ENCODE data around the gene KRT34.

Gene KRT34

GRCh38 chr17:41421116-41421515 is 39.0 kb upstream of the KRT34 start:
- no peak overlapping the region for H3K4me3 ChIP-seq (ENCODE audit: low read depth, low read length)
- no peak for TF ChIP-seq CTCF (IDR thresholded peaks at IDR 0.05; ENCODE audit: low read depth, low read length)
- TF ChIP-seq POLR2A (IDR thresholded peaks at IDR 0.05; ENCODE audit: extremely low read depth, insufficient read length), result no peak
- no peak for TF ChIP-seq MYC (IDR thresholded peaks at IDR 0.05; ENCODE audit: low read depth, low read length)
- no peak for TF ChIP-seq MAX (IDR thresholded peaks at IDR 0.05; ENCODE audit: low read depth, low read length)
- no peak for DNase-seq (ENCODE audit: low read depth)

- H3K4me3 ChIP-seq (ENCODE audit: low read depth, low read length), result no peak overlapping the region
- no peak for TF ChIP-seq POLR2A (IDR thresholded peaks at IDR 0.05; ENCODE audit: extremely low read depth, insufficient read length)
- TF ChIP-seq MYC (IDR thresholded peaks at IDR 0.05; ENCODE audit: low read depth, low read length), result no peak
- TF ChIP-seq MAX (IDR thresholded peaks at IDR 0.05; ENCODE audit: low read depth, low read length), result no peak
- TF ChIP-seq CTCF (IDR thresholded peaks at IDR 0.05; ENCODE audit: low read depth, low read length), result no peak
- DNase-seq (ENCODE audit: low read depth), result no peak
Observed at GRCh38 chr17:41420134-41420533, 38.0 kb upstream of the KRT34 start.

GRCh38 chr17:41419716-41420115 is 37.6 kb upstream of the KRT34 start:
- TF ChIP-seq MYC (IDR thresholded peaks at IDR 0.05; ENCODE audit: low read depth, low read length), result no peak
- DNase-seq (ENCODE audit: low read depth), result no peak
- no peak overlapping the region for H3K4me3 ChIP-seq (ENCODE audit: low read depth, low read length)

GRCh38 chr17:41418116-41418860 is 36.2 kb upstream of the KRT34 start:
- no peak overlapping the region for H3K4me3 ChIP-seq (ENCODE audit: low read depth, low read length)
- TF ChIP-seq CTCF (IDR thresholded peaks at IDR 0.05; ENCODE audit: low read depth, low read length) (no peak), POLR2A (IDR thresholded peaks at IDR 0.05; ENCODE audit: extremely low read depth, insufficient read length) (no peak)
- DNase-seq (ENCODE audit: low read depth), result no peak

- H3K4me3 ChIP-seq (ENCODE audit: low read depth, low read length), result no peak overlapping the region
- peak; percentile 7 for DNase-seq (ENCODE audit: low read depth)
- TF ChIP-seq POLR2A (IDR thresholded peaks at IDR 0.05; ENCODE audit: extremely low read depth, insufficient read length), result no peak
- peak; percentile 54 for TF ChIP-seq CTCF (IDR thresholded peaks at IDR 0.05; ENCODE audit: low read depth, low read length)
Observed at GRCh38 chr17:41417576-41418015, 35.5 kb upstream of the KRT34 start.

GRCh38 chr17:41417127-41417526 is 35.0 kb upstream of the KRT34 start:
- TF ChIP-seq MAX (IDR thresholded peaks at IDR 0.05; ENCODE audit: low read depth, low read length) (no peak), MYC (IDR thresholded peaks at IDR 0.05; ENCODE audit: low read depth, low read length) (no peak), CTCF (IDR thresholded peaks at IDR 0.05; ENCODE audit: low read depth, low read length) (no peak), POLR2A (IDR thresholded peaks at IDR 0.05; ENCODE audit: extremely low read depth, insufficient read length) (no peak)
- no peak for DNase-seq (ENCODE audit: low read depth)

More at GRCh38 chr17:41417127-41417526, 35.0 kb upstream of the KRT34 start:
- no peak overlapping the region for H3K4me3 ChIP-seq (ENCODE audit: low read depth, low read length)
